Right renal pelvis (tissue), 4 donors: ENCODE data around the gene ZC3H4. TPM values are rescaled to one million over a fixed set of nuclear protein-coding genes. Genes with fewer than 3 reads are reported as not detected.
"Not testable (repeated sequence)": the region's sequence is repeated elsewhere in the genome, so short reads cannot be mapped to it uniquely, and the experiment has no call there.

ENCODE experiments used
- DNase-seq, 4 donors: peaks; one replicate each; pipeline ENCODE4 v3.0.0-alpha.2; 2013; ENCODE audit warnings: low read depth in 4 of 4, low spot score in 3 of 4, missing footprints in 1 of 4
- polyA plus RNA-seq, 4 donors: library from polyadenylated mRNA; unstranded; fragments of 120-200 nt; gene quantifications; one replicate each; pipeline ENCODE4 v1.2.1, GENCODE V29; 2013; ENCODE audit not compliant: insufficient read length in 4 of 4

Gene ZC3H4
- polyA plus RNA-seq, 4 donors, result 33.8 to 35.2 (median 34.6) TPM

GRCh38 chr19:47109541-47110375 is 3.8 kb downstream of the ZC3H4 start:
- DNase-seq, result no peak

GRCh38 chr19:47109177-47109540 is 4.4 kb downstream of the ZC3H4 start:
- DNase-seq, result no peak

- DNase-seq, result no peak
These were observed 5.4 kb downstream of the ZC3H4 start for GRCh38 chr19:47107953-47108746.

DNA sequence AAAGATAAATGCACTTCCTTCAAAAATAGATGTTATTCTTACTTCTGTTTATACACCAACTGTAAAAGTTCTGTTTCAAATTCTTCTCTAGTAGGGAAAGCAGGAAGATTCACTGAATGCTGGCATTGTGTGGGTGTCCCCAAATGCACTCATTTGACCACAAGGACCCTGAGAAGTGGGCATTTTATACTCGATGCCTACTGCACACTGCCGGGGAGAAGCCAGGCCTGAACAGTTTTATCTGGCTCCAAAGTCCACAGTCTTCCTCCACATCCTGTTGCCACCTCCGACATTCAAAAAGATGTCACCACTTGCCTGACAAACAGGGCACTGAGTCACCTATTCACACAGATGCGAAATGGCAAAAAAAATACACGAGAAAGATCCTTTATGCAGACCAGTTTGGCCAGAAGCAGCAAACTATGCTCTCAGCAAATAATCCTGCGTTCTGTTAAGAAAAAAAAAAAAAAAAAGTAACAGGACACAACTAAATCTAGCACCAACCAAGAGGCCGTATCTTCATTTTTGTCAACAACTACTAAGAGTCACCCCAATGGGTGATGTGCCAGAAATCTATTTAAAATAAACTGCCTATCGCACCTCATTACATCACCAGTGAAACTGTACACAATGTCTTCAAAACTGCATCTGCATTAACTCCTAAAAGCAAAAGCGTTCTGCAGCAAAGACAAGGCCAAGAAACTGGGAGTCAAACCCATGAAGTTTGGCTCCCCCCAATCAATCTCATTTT is 6.2 kb downstream of the ZC3H4 start:
- no peak for DNase-seq

- no peak for DNase-seq
These were observed 6.8 kb downstream of the ZC3H4 start for GRCh38 chr19:47106821-47107201.

DNA sequence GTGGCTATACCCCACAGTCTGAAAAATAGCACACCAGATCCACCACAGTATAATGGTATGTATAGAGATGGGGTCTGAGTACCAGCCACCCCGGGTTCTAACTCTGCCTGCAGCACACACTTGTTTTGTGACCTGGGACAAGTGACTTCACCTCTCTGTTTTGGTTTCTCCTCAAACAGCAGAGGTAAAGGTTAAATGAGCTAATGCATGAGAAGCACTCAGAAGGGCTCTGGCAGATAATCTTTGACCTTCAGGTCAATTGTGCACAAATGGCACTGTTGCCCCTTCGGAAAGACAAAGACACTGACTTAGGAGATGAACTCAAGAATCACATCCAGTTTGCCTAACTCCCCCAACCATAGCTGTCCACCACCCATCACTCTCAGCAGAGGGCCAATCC is 7.7 kb downstream of the ZC3H4 start:
- DNase-seq, result no peak

- DNase-seq, result no peak
These were observed 8.9 kb downstream of the ZC3H4 start for GRCh38 chr19:47104680-47105079.

DNA sequence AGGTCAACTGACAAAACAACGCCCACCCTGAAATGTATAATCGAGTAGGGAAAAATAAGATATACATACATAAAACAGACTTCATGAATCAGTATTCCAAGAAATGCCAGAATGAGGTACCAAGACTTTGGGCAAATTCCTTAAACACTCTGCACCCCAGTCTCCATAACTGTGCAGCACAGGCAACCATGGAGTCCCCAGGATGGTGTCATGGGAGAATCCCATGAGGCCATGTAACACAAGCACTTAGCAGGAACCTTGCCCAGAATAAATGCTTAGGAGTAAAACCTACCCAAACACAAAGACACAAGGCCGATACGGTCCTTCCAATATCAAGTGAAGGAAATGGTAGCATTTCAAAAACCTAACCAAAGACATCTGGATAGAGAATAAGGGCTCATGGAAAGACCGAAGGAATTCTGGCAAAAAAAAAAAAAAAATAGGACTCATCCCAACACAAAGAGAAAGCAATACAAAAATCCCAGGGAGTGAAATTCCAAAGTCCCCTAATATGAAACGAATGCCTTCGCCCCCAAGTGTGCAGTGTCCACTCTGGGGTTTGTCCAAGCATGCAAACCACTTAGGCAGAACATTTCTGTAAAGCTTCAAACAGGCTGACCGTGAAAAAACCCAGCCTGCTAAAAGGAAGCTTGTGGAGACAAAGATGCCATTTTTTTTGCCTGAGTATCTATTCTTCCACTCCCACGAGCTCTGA is 11.1 kb downstream of the ZC3H4 start:
- no peak for DNase-seq

DNA sequence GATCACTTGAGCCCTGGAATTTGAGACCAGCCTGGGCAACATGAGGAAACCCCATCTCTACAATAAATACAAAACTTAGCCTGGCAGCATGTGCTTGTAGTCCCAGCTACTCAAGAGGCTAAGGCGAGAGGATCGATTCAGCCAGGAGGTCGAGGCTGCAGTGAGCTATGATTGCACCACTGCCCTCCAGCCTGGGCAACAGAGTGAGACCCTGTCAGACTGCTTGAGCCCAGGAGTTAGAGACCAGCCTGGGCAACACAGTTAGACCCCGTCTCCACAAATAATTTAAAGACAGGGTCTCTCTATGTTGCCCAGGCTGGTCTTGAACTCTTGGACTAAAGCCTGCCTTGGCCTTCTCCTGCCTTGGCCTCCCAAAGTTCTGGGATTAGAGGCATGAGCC is 12.5 kb downstream of the ZC3H4 start:
- not testable (repeated sequence) for DNase-seq

- no peak for DNase-seq
These were observed 13.3 kb downstream of the ZC3H4 start for GRCh38 chr19:47100290-47100689.

- DNase-seq, result no peak
These were observed 14.0 kb downstream of the ZC3H4 start for GRCh38 chr19:47099576-47100050.

- no peak for DNase-seq
These were observed 15.0 kb downstream of the ZC3H4 start for GRCh38 chr19:47098608-47099007.

DNA sequence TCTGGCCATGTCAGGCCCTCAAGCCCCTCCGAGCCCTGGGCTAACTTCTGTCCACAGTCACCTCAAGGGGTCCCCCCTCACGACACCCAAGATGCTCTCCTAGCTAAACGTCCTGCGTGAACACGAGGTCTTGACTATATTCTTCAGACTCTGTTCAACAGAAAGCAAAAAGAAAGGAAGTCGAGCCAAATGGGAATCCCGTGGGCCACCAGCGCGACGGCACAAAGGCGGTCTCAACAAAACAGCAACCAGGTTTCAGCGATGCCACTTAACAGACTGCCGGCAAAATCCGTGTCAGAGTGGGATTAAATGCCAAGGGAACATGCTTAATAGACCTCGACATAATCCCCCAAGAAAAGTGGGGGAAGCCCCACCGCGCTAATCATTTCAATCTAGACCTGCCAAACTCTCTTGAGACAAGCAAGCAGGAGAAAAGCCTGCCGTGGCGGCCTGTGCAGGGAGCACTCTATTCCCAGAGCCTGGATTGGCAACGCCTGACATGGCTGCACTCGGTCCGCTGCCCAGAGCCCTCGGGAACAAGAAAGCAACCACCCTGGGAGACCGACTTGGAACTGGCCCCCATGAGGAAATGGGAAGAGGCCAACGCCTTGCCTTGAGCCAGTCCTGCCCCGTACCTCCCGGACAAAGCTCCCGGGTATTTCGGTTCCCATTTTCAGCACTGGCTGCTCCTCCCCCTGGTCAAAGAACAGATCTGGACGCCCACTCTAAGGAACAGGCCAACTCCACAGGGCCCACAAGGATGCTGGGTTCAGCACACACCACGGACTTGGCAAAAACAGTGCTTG is 16.0 kb downstream of the ZC3H4 start:
- DNase-seq, result no peak

DNA sequence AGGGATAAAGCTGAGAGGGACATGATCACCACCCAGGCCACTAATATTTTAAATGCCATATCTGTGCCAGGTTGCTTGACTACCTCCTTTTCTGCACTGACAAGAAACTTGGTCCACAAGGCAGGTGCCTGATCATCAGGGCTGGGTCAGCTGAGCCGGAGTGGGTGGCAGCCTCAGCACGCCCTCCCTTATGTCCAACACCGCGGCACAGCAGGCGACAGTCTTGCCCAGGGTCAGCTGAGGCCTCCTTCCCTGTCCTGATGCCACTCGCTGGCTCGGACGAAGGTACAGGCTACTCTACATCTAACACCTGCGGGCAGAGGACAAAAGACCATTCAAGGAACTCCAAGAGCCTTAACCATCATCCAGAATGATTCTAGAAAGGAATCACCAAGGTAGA is 16.9 kb downstream of the ZC3H4 start:
- no peak for DNase-seq

- no peak for DNase-seq
These were observed 17.4 kb downstream of the ZC3H4 start for GRCh38 chr19:47096100-47096704.

DNA sequence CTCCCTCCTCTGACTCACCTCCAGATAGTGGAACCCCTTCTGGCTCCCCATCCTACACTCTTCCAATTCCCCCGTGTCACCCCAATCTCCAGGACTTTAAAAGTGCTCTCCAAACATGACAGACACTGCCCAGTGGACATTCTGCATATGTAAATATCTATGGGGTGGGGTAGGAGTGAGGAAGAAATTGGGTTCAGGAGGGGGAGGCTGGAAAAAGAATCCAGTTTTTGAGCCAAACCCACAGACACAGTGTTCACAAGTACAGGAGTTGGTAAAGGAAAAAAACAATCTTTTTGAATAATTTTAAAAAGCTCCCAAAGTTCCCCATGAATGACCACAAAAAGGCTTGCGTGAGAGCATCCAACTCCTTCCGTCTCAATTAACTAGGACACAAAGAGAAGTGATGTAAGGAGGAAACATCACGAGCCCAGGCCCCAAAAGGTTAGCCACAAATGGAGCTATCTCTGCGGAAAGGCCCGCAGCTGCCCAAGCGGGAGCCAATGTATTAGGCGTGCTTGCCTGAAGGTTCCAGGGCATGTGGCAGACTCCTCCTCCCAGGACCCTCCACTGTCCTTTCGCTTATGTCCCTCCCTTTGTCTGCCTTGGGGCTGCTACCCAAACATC is 18.0 kb downstream of the ZC3H4 start:
- no peak for DNase-seq

DNA sequence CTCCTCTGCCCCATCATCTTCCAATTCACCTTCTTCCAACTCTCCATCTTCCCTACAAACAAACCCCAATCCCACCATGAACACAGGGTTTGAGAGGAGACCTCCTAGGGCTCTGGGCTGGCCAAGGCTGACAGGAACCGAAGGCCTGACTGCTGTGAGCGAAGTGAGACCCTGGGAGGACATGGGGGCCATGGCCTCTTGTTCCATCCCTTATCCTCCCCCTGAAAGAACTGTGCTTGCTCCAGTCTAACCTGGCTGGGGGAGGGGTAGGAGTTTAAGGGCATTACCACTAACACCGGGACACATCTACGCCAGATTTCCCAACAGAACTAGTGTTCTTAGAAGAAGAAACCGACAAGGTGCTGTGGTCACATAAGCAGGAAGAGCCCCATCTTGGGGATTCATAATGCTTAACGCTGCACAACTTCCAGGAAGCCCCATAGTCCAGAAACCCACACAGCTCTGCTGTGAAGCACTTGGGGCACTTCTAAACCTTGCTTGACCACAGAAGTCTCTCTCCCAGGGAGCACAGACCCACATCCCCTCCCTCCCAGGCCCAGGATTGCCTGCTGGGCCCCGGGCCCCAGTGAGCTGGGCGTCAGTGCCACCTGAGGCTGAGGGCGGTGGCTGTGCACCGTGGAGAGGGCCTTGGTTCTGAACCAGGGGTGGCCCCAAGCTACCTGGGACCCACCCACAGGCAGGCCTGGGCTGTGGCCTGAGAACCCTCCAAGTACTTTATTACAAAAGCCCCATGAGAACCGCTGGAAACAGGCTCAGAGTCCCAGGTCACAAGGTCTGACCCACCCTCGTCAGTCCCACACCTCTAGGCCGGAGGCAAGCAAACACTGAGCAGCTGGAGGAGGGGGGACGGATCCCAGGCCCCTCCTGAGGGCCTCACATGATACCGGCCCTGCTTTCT is 18.8 kb downstream of the ZC3H4 start:
- no peak for DNase-seq

- no peak for DNase-seq
These were observed 19.7 kb downstream of the ZC3H4 start for GRCh38 chr19:47093841-47094240.
